Activated naive CD4-positive, alpha-beta T cell treated with anti-CD3 and anti-CD28 coated beads, Interleukin-2, amount 50 U/mL, for 24 hours (primary cell): ENCODE results near the gene CAPRIN1.
"Not testable (repeated sequence)": the region's sequence is repeated elsewhere in the genome, so short reads cannot be mapped to it uniquely, and the experiment has no call there.

ENCODE experiments used
- H3K27ac Mint-ChIP-seq: one replicate; pipeline ENCODE4 v1.8.0; 2021; ENCODE audit warnings: mild to moderate bottlenecking, mixed read lengths
- H3K27me3 Mint-ChIP-seq: one replicate; pipeline ENCODE4 v1.8.0; 2021; ENCODE audit warnings: mixed read lengths
- H3K36me3 Mint-ChIP-seq: one replicate; pipeline ENCODE4 v1.8.0; 2021; ENCODE audit warnings: mixed read lengths
- H3K4me1 Mint-ChIP-seq: one replicate; pipeline ENCODE4 v1.8.0; 2021; ENCODE audit warnings: mixed read lengths
- H3K4me3 Mint-ChIP-seq: one replicate; pipeline ENCODE4 v1.8.0; 2021; ENCODE audit warnings: mild to moderate bottlenecking, mixed read lengths
- H3K9me3 Mint-ChIP-seq: one replicate; pipeline ENCODE4 v1.8.0; 2021; ENCODE audit warnings: mixed read lengths

CAPRIN1 gene

GRCh38 chr11:34065505-34066203 lies 14.1 kb downstream of the CAPRIN1 start:
- no peaks in the 10 kb centered on the region for H3K9me3 Mint-ChIP-seq
- H3K36me3 Mint-ChIP-seq = peaks cover 9% of the 10 kb centered on the region
- H3K27me3 Mint-ChIP-seq = no peaks in the 10 kb centered on the region
- no peak overlapping the region for H3K4me3 Mint-ChIP-seq
- H3K4me1 Mint-ChIP-seq = peaks cover 72% of the 10 kb centered on the region
- no peak overlapping the region for H3K27ac Mint-ChIP-seq

- not testable (repeated sequence) for H3K36me3 Mint-ChIP-seq, H3K27ac Mint-ChIP-seq, H3K27me3 Mint-ChIP-seq, H3K9me3 Mint-ChIP-seq, H3K4me3 Mint-ChIP-seq
- peaks cover 80% of the 10 kb centered on the region for H3K4me1 Mint-ChIP-seq
These were observed 15.2 kb downstream of the CAPRIN1 start for GRCh38 chr11:34066766-34067165.

- H3K27ac Mint-ChIP-seq = peak overlapping the region; percentile 5
- H3K27me3 Mint-ChIP-seq = no peaks in the 10 kb centered on the region
- H3K4me3 Mint-ChIP-seq = no peak overlapping the region
- peaks cover 79% of the 10 kb centered on the region for H3K4me1 Mint-ChIP-seq
- H3K9me3 Mint-ChIP-seq = no peaks in the 10 kb centered on the region
- peaks cover 5% of the 10 kb centered on the region for H3K36me3 Mint-ChIP-seq
These were observed 16.0 kb downstream of the CAPRIN1 start for GRCh38 chr11:34067383-34068065.

GRCh38 chr11:34068111-34068510 lies 16.6 kb downstream of the CAPRIN1 start:
- no peaks in the 10 kb centered on the region for H3K9me3 Mint-ChIP-seq
- H3K4me1 Mint-ChIP-seq = peaks cover 77% of the 10 kb centered on the region
- H3K4me3 Mint-ChIP-seq = no peak overlapping the region
- peaks cover 5% of the 10 kb centered on the region for H3K36me3 Mint-ChIP-seq
- peak overlapping the region; percentile 5 for H3K27ac Mint-ChIP-seq
- H3K27me3 Mint-ChIP-seq = no peaks in the 10 kb centered on the region

- H3K36me3 Mint-ChIP-seq, H3K4me3 Mint-ChIP-seq, H3K27ac Mint-ChIP-seq, H3K27me3 Mint-ChIP-seq, H3K9me3 Mint-ChIP-seq: not testable (repeated sequence)
- peaks cover 76% of the 10 kb centered on the region for H3K4me1 Mint-ChIP-seq
These were observed 19.8 kb downstream of the CAPRIN1 start for GRCh38 chr11:34071306-34071705.

GRCh38 chr11:34072041-34072440 lies 20.5 kb downstream of the CAPRIN1 start:
- Mint-ChIP-seq H3K27ac (no peak overlapping the region), H3K36me3 (peaks cover 4% of the 10 kb centered on the region), H3K27me3 (no peaks in the 10 kb centered on the region), H3K4me1 (peaks cover 73% of the 10 kb centered on the region), H3K9me3 (no peaks in the 10 kb centered on the region), H3K4me3 (no peak overlapping the region)

- no peak overlapping the region for H3K27ac Mint-ChIP-seq
- H3K9me3 Mint-ChIP-seq = no peaks in the 10 kb centered on the region
- no peak overlapping the region for H3K4me3 Mint-ChIP-seq
- peaks cover 75% of the 10 kb centered on the region for H3K4me1 Mint-ChIP-seq
- no peaks in the 10 kb centered on the region for H3K27me3 Mint-ChIP-seq
- H3K36me3 Mint-ChIP-seq = peaks cover 7% of the 10 kb centered on the region
These were observed 21.3 kb downstream of the CAPRIN1 start for GRCh38 chr11:34072832-34073231.

GRCh38 chr11:34074391-34074790 lies 22.9 kb downstream of the CAPRIN1 start:
- Mint-ChIP-seq H3K36me3 (peaks cover 12% of the 10 kb centered on the region), H3K4me3 (no peak overlapping the region), H3K27ac (peak overlapping the region; percentile 63), H3K4me1 (peaks cover 73% of the 10 kb centered on the region), H3K9me3 (no peaks in the 10 kb centered on the region), H3K27me3 (no peaks in the 10 kb centered on the region)

GRCh38 chr11:34075178-34075820 lies 23.8 kb downstream of the CAPRIN1 start:
- H3K27ac Mint-ChIP-seq = no peak overlapping the region
- H3K9me3 Mint-ChIP-seq = no peaks in the 10 kb centered on the region
- peaks cover 14% of the 10 kb centered on the region for H3K36me3 Mint-ChIP-seq
- peaks cover 64% of the 10 kb centered on the region for H3K4me1 Mint-ChIP-seq
- H3K27me3 Mint-ChIP-seq = no peaks in the 10 kb centered on the region
- no peak overlapping the region for H3K4me3 Mint-ChIP-seq

GRCh38 chr11:34080609-34081008 lies 29.1 kb downstream of the CAPRIN1 start:
- Mint-ChIP-seq H3K27me3 (no peaks in the 10 kb centered on the region), H3K4me3 (no peak overlapping the region), H3K27ac (no peak overlapping the region), H3K9me3 (no peaks in the 10 kb centered on the region), H3K36me3 (peaks cover 21% of the 10 kb centered on the region), H3K4me1 (peaks cover 35% of the 10 kb centered on the region)

- Mint-ChIP-seq H3K36me3 (peaks cover 22% of the 10 kb centered on the region), H3K9me3 (no peaks in the 10 kb centered on the region), H3K27me3 (no peaks in the 10 kb centered on the region), H3K4me3 (no peak overlapping the region), H3K27ac (peak overlapping the region; percentile 83), H3K4me1 (peaks cover 17% of the 10 kb centered on the region)
These were observed 33.1 kb downstream of the CAPRIN1 start for GRCh38 chr11:34084637-34085036.

- Mint-ChIP-seq H3K36me3 (peaks cover 26% of the 10 kb centered on the region), H3K9me3 (no peaks in the 10 kb centered on the region), H3K27ac (no peak overlapping the region), H3K4me1 (peaks cover 17% of the 10 kb centered on the region), H3K4me3 (peak overlapping the region; percentile 30), H3K27me3 (no peaks in the 10 kb centered on the region)
These were observed 35.2 kb downstream of the CAPRIN1 start for GRCh38 chr11:34086554-34087283.

- H3K27me3 Mint-ChIP-seq = no peaks in the 10 kb centered on the region
- H3K4me3 Mint-ChIP-seq = no peak overlapping the region
- peak overlapping the region; percentile 77 for H3K27ac Mint-ChIP-seq
- H3K9me3 Mint-ChIP-seq = no peaks in the 10 kb centered on the region
- peaks cover 23% of the 10 kb centered on the region for H3K36me3 Mint-ChIP-seq
- H3K4me1 Mint-ChIP-seq = peaks cover 3% of the 10 kb centered on the region
These were observed 40.3 kb downstream of the CAPRIN1 start for GRCh38 chr11:34091825-34092224.

GRCh38 chr11:34094900-34095299 lies 43.4 kb downstream of the CAPRIN1 start:
- H3K4me3 Mint-ChIP-seq, H3K27me3 Mint-ChIP-seq, H3K9me3 Mint-ChIP-seq, H3K27ac Mint-ChIP-seq, H3K4me1 Mint-ChIP-seq: not testable (repeated sequence)
- peaks cover 18% of the 10 kb centered on the region for H3K36me3 Mint-ChIP-seq

GRCh38 chr11:34098813-34099212 lies 47.3 kb downstream of the CAPRIN1 start:
- Mint-ChIP-seq H3K4me3 (no peak overlapping the region), H3K36me3 (peaks cover 10% of the 10 kb centered on the region), H3K4me1 (peaks cover 6% of the 10 kb centered on the region), H3K27ac (no peak overlapping the region), H3K27me3 (no peaks in the 10 kb centered on the region), H3K9me3 (no peaks in the 10 kb centered on the region)

GRCh38 chr11:34104680-34105078 lies 53.1 kb downstream of the CAPRIN1 start:
- Mint-ChIP-seq H3K36me3 (peaks cover 19% of the 10 kb centered on the region), H3K27ac (peak overlapping the region; percentile 96), H3K27me3 (no peaks in the 10 kb centered on the region), H3K4me1 (peaks cover 57% of the 10 kb centered on the region), H3K4me3 (peak overlapping the region; percentile 98), H3K9me3 (no peaks in the 10 kb centered on the region)
